NCI-H748 (cell line): Measurements from ENCODE around the gene ST8SIA6.

Experiments used
- DNase-seq: peaks from one replicate; lab custom pipeline; 2025; ENCODE audit not compliant: unreplicated experiment; lab: John Stamatoyannopoulos, UW

The ST8SIA6 gene

GRCh38 chr10:17272648-17273047 lies 181.7 kb downstream of the ST8SIA6 start:
- no peak for DNase-seq
